ENCODE results near the gene ADAMTSL4.
"Not testable (repeated sequence)": the region's sequence is repeated elsewhere in the genome, so short reads cannot be mapped to it uniquely, and the experiment has no call there.

- not testable (repeated sequence) for TF ChIP-seq CTCF (conservative IDR thresholded peaks at IDR 0.05 in 1 of 2, IDR thresholded peaks at IDR 0.05 in 1 of 2; ENCODE audit: low read depth in 1 of 2, low read length in 2 of 2); EZH2 (IDR thresholded peaks at IDR 0.05; ENCODE audit: low read length, missing control alignments)
Observed at GRCh38 chr1:150602372-150602771, 53.2 kb downstream of the ADAMTSL4 start.

Measured in fibroblast of lung (primary cell).